ENCODE measurements around the gene CYP2B6. TPM values are rescaled to one million over a fixed set of nuclear protein-coding genes. Genes with fewer than 3 reads are reported as not detected.

CYP2B6 gene
- total RNA-seq, 1 donor from 2014 or later: not detected

DNA sequence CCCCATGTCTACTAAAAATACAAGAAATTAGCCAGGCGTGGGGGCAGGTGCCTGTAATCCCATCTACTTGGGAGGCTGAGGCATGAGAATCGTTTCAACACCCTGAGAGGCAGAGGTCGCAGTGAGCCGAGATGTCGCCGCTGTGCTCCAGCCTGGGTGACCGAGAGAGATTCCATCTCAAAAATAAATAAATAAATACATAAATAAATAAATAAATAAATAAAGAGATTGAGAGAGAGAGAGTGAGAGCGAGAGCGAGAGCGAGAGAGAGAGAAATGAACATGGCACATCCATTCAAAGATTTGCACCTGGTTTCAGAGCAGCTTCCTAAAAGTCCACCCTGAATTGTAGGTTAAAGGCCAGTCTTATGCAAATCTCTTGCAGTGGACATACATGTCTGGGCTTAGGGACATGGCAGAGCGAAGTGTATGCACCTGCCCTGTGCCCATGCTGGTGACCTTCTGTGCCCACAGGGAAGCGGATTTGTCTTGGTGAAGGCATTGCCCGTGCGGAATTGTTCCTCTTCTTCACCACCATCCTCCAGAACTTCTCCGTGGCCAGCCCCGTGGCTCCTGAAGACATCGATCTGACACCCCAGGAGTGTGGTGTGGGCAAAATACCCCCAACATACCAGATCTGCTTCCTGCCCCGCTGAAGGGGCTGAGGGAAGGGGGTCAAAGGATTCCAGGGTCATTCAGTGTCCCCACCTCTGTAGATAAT is 42.3 kb upstream of the CYP2B6 start:
- no peaks in the 10 kb centered on the region for H3K4me1 Mint-ChIP-seq (ENCODE audit: low read depth, unreplicated experiment)
- peaks cover 11% of the 10 kb centered on the region for H3K36me3 Mint-ChIP-seq (ENCODE audit: unreplicated experiment)
- peaks cover 5% of the 10 kb centered on the region for H3K27me3 Mint-ChIP-seq (ENCODE audit: unreplicated experiment)
- TF ChIP-seq, protein P1, sequence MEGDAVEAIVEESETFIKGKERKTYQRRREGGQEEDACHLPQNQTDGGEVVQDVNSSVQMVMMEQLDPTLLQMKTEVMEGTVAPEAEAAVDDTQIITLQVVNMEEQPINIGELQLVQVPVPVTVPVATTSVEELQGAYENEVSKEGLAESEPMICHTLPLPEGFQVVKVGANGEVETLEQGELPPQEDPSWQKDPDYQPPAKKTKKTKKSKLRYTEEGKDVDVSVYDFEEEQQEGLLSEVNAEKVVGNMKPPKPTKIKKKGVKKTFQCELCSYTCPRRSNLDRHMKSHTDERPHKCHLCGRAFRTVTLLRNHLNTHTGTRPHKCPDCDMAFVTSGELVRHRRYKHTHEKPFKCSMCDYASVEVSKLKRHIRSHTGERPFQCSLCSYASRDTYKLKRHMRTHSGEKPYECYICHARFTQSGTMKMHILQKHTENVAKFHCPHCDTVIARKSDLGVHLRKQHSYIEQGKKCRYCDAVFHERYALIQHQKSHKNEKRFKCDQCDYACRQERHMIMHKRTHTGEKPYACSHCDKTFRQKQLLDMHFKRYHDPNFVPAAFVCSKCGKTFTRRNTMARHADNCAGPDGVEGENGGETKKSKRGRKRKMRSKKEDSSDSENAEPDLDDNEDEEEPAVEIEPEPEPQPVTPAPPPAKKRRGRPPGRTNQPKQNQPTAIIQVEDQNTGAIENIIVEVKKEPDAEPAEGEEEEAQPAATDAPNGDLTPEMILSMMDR (IDR thresholded peaks at IDR 0.05; ENCODE audit: partially characterized antibody, unreplicated experiment): no peak
- H3K9me3 Mint-ChIP-seq (ENCODE audit: unreplicated experiment): peaks cover 3% of the 10 kb centered on the region
- no peak for DNase-seq
- no peak overlapping the region for H3K4me3 Mint-ChIP-seq (ENCODE audit: unreplicated experiment)
- H3K27ac Mint-ChIP-seq (ENCODE audit: unreplicated experiment): no peak overlapping the region

DNA sequence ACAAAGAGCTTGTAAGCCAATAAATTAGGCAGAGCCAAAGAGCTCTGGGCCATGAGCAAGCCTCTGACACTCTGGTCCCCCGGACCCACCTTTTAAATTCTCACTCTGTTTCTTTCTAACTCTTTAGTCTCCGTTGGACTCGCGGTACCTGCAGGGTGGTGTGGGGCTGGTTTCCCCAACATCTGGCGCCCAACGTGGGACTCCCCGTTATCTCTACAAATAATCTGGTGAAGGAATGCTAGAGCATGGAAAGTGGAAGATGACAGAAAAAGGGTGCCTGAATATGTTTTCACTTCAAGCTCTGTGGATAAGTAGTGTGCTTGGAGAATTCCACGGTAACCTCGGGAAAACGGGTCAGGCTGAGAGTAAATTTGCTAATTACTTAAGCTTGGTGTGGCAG is 36.5 kb upstream of the CYP2B6 start:
- no peak overlapping the region for H3K4me3 Mint-ChIP-seq (ENCODE audit: unreplicated experiment)
- peaks cover 26% of the 10 kb centered on the region for H3K36me3 Mint-ChIP-seq (ENCODE audit: unreplicated experiment)
- H3K27me3 Mint-ChIP-seq (ENCODE audit: unreplicated experiment): no peaks in the 10 kb centered on the region
- H3K9me3 Mint-ChIP-seq (ENCODE audit: unreplicated experiment): peaks cover 8% of the 10 kb centered on the region
- DNase-seq: peak; percentile 28
- no peaks in the 10 kb centered on the region for H3K4me1 Mint-ChIP-seq (ENCODE audit: low read depth, unreplicated experiment)
- H3K27ac Mint-ChIP-seq (ENCODE audit: unreplicated experiment): no peak overlapping the region
- TF ChIP-seq, protein P1 (IDR thresholded peaks at IDR 0.05; ENCODE audit: partially characterized antibody, unreplicated experiment): no peak

DNA sequence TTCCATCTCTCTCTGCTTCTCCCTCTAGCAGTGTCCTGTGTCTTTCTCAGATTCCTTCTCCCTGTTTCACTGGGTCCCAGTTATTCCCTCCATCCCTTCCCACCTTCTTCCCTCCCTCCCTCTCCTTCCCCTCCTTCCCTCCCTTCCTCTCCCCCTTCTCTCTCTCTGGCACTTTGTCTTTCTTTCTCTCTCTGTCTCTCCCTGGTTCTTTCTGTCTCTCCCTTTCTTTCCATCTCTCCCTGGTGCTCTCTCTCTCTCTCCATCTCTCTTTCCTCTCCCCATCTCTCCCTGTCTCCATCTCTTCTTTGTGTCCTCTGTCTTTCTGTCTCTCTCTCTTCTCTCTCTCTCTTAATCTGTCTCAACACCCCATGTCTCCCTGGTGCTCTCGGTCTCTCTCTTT is 31.7 kb upstream of the CYP2B6 start:
- Mint-ChIP-seq H3K4me1 (ENCODE audit: low read depth, unreplicated experiment) (no peaks in the 10 kb centered on the region), H3K27ac (ENCODE audit: unreplicated experiment) (no peak overlapping the region), H3K36me3 (ENCODE audit: unreplicated experiment) (peaks cover 16% of the 10 kb centered on the region), H3K9me3 (ENCODE audit: unreplicated experiment) (peaks cover 5% of the 10 kb centered on the region), H3K27me3 (ENCODE audit: unreplicated experiment) (peaks cover 6% of the 10 kb centered on the region), H3K4me3 (ENCODE audit: unreplicated experiment) (no peak overlapping the region)
- TF ChIP-seq, protein P1 (IDR thresholded peaks at IDR 0.05; ENCODE audit: partially characterized antibody, unreplicated experiment): no peak
- no peak for DNase-seq

DNA sequence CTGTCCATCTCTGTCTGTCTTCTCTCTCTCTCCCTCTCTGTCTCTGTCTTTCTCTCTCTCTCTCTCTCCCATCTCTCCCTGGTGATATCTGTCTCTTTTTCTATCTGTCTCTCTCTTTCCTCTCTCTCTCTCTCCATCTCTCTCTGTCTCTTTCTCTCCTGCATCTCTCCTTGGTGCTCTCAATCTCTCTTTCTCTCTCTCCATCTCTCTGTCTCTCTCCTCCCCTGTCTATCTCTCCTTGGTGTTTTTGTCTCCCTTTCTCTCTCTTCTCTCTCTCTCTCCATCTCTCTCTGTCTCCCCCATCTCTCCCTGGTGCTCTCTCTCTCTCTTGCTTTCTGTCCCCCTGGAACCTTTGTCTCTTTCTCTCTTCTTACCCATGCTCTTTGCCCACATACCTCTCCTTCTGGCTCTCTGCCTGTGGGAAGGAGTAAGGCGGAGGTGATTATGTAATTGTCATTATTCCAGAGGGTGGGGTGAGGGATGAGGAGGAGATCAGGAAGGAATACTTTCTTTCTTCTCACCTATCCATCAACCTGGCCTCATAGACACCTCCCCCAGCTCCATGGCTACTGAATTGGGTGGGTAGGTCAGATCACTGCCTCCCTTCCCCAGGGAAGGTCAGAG is 30.9 kb upstream of the CYP2B6 start:
- no peak for DNase-seq
- Mint-ChIP-seq H3K9me3 (ENCODE audit: unreplicated experiment) (peaks cover 4% of the 10 kb centered on the region), H3K4me1 (ENCODE audit: low read depth, unreplicated experiment) (no peaks in the 10 kb centered on the region), H3K27ac (ENCODE audit: unreplicated experiment) (no peak overlapping the region), H3K4me3 (ENCODE audit: unreplicated experiment) (no peak overlapping the region), H3K36me3 (ENCODE audit: unreplicated experiment) (peaks cover 9% of the 10 kb centered on the region), H3K27me3 (ENCODE audit: unreplicated experiment) (peaks cover 6% of the 10 kb centered on the region)
- TF ChIP-seq, protein P1 (IDR thresholded peaks at IDR 0.05; ENCODE audit: partially characterized antibody, unreplicated experiment): no peak

DNA sequence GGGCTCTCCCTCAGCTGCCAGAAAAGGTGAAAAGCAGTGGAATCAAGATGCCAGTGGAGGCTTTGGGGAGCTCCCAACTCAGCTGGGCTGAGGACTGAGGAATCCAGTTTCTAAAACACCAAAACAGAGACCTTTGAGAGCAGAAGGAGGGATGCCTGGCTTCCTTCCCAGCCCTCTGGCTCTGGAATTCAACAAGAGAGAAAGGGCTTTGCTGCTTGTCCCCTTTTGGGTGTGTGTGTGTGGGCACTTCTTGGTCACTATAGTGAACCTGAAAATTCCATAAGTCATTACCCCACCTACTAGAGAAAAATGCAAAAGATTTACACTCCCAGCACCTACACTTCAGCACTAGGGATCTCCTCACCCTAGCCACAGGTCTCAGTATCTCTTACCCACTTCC is 30.3 kb upstream of the CYP2B6 start:
- TF ChIP-seq, protein P1 (IDR thresholded peaks at IDR 0.05; ENCODE audit: partially characterized antibody, unreplicated experiment): no peak
- peaks cover 6% of the 10 kb centered on the region for H3K27me3 Mint-ChIP-seq (ENCODE audit: unreplicated experiment)
- no peak overlapping the region for H3K27ac Mint-ChIP-seq (ENCODE audit: unreplicated experiment)
- H3K9me3 Mint-ChIP-seq (ENCODE audit: unreplicated experiment): peaks cover 4% of the 10 kb centered on the region
- H3K4me1 Mint-ChIP-seq (ENCODE audit: low read depth, unreplicated experiment): no peaks in the 10 kb centered on the region
- no peak overlapping the region for H3K4me3 Mint-ChIP-seq (ENCODE audit: unreplicated experiment)
- H3K36me3 Mint-ChIP-seq (ENCODE audit: unreplicated experiment): peaks cover 7% of the 10 kb centered on the region
- DNase-seq: no peak
